H1 (cell line): ENCODE measurements around the gene TMSB10. TPM values are rescaled to one million over a fixed set of nuclear protein-coding genes. Genes with fewer than 3 reads are reported as not detected.

Source experiments
- PHF8 ChIP-seq: fragments of 200-600 bp; sonication (generic); conservative IDR thresholded peaks from 2 replicates; pipeline ENCODE4 v1.7.1; 2012; ENCODE audit warnings: low read depth, mild to moderate bottlenecking, inconsistent platforms, low read length, moderate library complexity
- polyA plus RNA-seq, 7 experiments: library from polyadenylated mRNA; depleted of rRNA in 3 of 7; stranded (reverse) in 5 of 7; unstranded in 2 of 7; fragments of >200 nt in 5 of 7; fragments of 200-250 nt in 2 of 7; gene quantifications; 1 replicate in 5 of 7; 2 replicates in 1 of 7; 4 replicates in 1 of 7; pipeline versions ENCODE4 v1.2.1 to v1.2.3, GENCODE V29; 2011 to 2013; ENCODE audit warnings: missing spikeins in 2 of 7, mixed read lengths in 2 of 7
- total RNA-seq: library from RNA; stranded (reverse); fragmentation: NEBNext Ultra II Directional; extraction: Animal tissue kit (Norgen Biotek cat#: 25700); gene quantifications from 2 replicates; pipeline ENCODE4 v1.2.1, GENCODE V29; 2021

Gene TMSB10
- total and polyA plus RNA-seq, 2 of the 8 experiments (the other 6 are each of a cell fraction or from before 2014, with no cell fraction given), result 593 to 1,075 TPM

- no peak for TF ChIP-seq PHF8
Observed at GRCh38 chr2:84925336-84925723, 19.9 kb downstream of the TMSB10 start (continued).
